Activated gamma-delta T cell (primary cell): ENCODE data around the gene CLASP2.
"Not testable (repeated sequence)": the region's sequence is repeated elsewhere in the genome, so short reads cannot be mapped to it uniquely, and the experiment has no call there.

Experiments
- DNase-seq: peaks from one replicate; lab custom pipeline; 2025; lab: John Stamatoyannopoulos, UW
- total RNA-seq, 2 donors: gene quantifications; one replicate each; lab custom pipeline; 2026; lab: John Stamatoyannopoulos, UW

CLASP2 gene
- total RNA-seq: 116 to 118 reads per million in 2 donors

DNA sequence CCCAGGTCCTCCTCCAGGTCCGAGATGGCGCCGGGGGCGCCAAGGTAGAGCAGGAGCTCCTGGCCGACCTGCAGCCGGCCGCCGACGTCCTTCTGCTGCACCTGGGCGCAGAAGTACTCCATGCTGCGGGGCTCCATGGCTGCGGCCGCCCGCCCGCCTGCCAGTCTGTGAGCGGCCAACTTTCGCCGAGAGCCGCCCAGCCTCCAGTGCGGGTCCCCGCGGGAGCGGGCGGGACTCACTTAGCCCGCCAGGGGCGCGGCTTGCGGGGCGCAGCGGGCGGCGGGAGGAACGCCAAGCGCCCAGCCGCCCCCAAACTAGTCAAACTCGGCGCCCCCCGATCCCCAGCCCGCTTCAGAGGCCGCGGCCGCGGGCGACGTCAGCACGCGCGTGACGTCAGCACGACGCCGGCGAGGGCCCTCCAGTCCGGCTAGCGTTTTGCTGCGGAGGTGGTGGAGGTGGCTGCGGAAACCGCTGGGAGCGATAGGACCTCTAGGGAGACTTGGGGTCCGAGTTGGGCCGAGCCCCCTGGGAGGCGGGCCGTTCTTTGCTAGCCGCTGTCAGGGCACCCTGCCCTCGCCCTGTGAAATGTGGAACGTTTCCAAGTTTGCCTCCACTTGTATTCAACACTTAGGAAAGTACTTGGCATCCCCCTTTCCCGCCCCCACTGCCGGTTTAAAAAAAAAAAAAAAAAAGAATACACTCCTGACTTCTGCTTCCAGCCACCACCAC, at the start of gene CLASP2:
Gene CLASP2 (minus strand): TSS at position 389 of the 729 bp plus-strand sequence. CDS start 252 bp downstream, at position 137.
- DNase-seq: peak; percentile 81

GRCh38 chr3:33758864-33759263, 40.8 kb upstream of the CLASP2 start:
- DNase-seq: no peak

DNA sequence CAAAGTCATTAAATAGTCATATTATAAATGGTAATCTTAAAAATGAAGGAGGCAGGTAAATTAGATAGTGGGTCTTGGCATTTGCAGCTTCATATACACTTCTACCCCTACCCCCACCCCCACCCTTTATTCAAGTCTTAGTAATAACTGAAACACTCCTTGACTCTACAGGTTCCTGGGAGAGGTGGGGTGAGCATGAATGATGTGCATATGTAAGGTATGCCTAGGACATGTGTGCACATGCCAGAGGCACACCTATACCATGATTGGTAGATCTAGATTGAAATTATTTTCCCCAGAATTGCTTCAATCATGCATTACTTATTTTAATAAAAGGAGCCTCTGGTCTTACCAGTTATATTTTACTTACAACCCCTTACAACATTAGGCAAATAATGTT, 40.2 kb upstream of the CLASP2 start:
- DNase-seq: no peak

DNA sequence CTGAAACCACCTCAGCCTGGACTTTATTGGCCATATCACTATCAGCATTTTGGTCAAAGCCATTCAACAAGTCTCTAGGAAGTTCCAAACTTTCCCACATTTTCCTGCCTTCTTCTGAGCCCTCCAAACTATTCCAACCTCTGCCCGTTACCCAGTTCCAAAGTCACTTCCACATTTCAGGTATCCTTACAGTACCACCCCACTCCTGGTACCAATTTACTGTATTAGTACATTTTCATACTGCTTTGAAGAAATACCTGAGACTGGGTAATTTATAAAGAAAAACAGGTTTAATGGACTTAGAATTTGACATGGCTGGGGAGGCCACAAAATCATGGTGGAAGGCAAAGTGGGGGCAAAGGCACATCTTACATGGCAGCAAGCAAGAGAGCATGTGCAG, 36.3 kb upstream of the CLASP2 start:
- DNase-seq: not testable (repeated sequence)

GRCh38 chr3:33751336-33751735, 33.3 kb upstream of the CLASP2 start:
- no peak for DNase-seq

DNA sequence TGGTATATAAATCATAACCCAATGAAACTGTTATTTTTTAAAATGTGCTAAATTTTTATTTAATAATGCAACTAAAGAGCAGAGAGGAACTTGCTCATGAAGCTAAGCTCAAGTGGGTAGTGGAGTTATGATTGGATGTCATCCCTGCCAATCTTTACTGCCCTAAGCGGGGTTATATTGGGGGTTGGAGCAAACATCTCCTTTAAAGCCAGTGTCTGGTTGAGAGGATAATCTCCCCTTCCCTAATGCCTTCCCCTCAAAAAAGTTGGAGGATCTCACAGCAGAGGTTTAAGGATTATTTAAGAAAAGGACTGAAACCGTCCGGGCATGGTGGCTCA, 32.1 kb upstream of the CLASP2 start:
- DNase-seq: no peak

- no peak for DNase-seq
Observed at GRCh38 chr3:33749546-33750210, 31.6 kb upstream of the CLASP2 start.

GRCh38 chr3:33746416-33747116, 28.5 kb upstream of the CLASP2 start:
- DNase-seq: no peak

DNA sequence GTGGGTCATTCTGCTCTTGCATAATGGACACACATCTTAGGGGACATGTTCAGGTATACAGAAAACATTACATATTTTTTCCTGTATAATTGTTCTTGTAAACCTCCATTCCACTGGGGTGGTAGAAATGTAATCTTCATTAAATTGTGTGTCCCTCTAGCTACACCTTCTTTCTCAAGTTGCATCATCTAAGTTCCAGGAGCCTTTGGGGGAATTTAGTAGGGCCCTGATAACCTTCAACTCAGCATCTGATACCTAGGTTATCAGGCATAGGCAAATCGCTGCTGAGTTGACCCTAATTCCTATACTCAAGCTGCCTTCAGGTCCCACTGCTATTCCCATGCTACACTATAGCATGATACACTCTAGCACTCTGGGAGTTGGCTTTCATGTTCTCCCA, 19.1 kb upstream of the CLASP2 start:
- no peak for DNase-seq

DNA sequence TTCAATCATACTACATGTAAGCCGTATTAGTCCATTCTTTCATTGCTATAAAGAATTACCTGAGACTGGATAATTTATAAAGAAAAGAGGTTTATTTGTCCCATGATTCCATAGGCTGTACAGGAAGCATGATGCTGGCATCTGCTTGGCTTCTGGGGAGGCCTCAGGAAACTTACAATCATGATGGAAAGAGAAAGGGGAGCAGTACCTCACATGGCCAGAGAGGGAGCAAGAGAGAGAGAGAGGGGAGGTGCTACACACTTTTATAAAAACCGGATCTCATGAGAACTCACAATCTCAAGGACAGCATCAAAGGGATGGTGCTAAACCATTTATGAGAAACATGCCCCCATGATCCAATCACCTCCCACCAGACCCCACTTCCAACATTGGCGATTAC, 14.3 kb upstream of the CLASP2 start:
- DNase-seq: no peak

DNA sequence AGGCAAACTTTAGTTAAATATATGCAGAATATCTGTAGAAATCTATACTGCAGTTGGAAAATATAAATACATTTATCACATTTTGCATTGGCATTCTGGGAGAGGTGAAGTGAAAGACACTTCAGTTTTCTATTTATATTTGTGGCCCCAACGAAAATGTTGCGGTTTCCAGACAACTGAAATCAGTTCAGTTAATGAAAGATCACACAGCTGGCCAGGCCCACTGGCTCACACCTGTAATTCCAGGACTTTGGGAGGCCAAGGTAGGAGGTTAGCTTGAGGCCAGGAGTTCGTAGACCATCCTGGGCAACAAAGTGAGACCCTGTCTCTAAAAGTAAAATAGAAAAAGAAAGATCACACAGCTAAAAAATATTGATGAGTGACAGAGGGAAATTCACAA, 11.9 kb upstream of the CLASP2 start:
- DNase-seq: no peak

GRCh38 chr3:33724256-33724655, 6.2 kb upstream of the CLASP2 start:
- no peak for DNase-seq

- no peak for DNase-seq
Observed at GRCh38 chr3:33722626-33723370, 4.7 kb upstream of the CLASP2 start.

DNA sequence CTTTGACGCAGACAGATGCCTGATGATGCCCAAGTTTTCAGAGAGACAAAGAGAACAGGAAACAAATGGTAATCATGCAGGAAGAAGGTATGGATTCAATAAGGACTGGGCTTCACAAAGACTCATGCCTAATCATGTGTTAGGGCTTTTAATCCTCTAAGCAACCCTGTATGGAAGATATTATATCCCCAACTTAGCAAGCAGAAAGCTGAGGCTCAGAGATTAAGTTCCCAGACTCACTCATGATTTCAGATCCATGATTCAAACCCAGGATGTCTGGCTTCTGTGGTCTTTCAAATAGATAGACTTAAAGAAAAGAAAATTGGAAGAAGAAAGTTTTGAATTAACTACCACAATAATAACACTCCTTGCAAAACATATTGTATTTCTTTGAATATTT, 4.1 kb upstream of the CLASP2 start:
- DNase-seq: no peak

- no peak for DNase-seq
Observed at GRCh38 chr3:33718595-33718907, 497 bp upstream of the CLASP2 start.

DNA sequence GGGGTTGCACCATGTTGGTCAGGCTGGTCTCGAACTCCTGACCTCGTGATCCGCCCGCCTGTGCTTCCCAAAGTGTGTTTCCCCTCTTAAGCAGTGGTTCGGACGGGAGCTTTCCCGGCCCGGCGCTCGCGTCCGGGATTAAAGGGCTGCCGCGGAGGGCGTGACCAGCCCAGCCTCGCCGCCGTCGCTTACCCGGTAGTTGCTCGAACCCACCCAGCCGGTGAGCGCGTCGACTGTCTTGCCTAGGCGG, 513 bp downstream of the CLASP2 start:
- no peak for DNase-seq

DNA sequence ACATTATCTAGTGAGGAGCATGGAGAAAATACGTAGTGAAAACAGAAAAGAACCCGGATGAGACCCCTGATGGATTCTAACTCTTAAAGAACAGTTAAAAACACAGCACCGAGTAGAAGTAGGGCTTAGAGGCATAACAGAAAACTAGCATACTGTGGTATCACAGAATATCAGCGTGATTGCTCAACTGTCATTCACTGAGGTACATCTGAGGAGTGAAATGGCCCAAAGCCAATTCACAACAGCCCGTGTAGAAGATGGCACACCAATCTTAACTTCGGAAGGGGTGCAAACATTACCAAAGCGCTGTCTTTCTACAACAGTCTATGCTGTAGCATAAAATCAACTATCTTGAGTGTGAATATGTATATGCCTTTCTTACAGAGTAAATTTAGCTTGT, 1.8 kb downstream of the CLASP2 start:
- DNase-seq: no peak

GRCh38 chr3:33711100-33711499, 7.0 kb downstream of the CLASP2 start:
- no peak for DNase-seq

- no peak for DNase-seq
Observed at GRCh38 chr3:33706056-33706455, 12.0 kb downstream of the CLASP2 start.

DNA sequence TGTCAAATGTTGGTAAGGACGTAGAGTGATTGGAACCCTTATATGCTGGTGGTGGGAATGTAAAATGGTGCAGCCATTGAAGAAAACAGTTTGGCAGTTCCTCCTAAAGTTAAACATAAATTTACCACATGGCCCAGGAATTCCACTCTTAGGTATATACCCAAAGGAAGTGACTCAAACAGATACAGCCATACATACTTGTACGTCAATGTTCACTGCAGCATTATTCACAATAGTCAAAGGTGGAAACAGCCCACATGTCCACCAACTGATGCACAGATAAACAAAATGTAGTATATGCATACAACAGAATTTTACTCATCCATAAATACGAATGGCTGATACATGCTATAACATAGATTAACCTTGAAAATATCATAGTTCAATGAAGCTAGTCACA, 13.2 kb downstream of the CLASP2 start:
- no peak for DNase-seq

GRCh38 chr3:33699275-33699674, 18.8 kb downstream of the CLASP2 start:
- DNase-seq: no peak

DNA sequence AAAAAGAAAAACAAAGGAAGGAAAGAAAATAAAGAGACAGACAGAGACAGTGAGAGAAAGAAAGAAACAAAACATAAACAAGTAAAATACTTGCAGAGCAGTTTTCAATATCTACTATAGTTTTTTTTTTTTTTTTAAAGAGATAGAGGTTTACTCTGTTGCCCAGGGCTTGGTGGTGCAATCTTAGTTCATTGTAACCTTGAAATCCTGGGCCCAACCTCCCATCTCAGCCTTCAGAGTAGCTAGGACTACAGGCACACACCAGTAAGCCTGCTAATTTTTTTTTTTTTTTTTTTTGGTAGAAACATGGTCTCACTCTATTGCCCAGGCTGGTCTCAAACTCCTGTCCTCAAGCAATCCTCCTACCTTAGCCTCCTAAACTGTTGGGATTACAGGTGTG, 23.1 kb downstream of the CLASP2 start:
- no peak for DNase-seq

- DNase-seq: no peak
Observed at GRCh38 chr3:33690341-33690740, 27.7 kb downstream of the CLASP2 start.
